GM12873 (cell line): ENCODE data around the gene XPNPEP1.

Source experiments
- TF ChIP-seq, protein P1 (sequence below): IDR thresholded peaks from 2 replicates; pipeline ENCODE4 v1.5.1; 2012; ENCODE audit warnings: low read depth, mild to moderate bottlenecking, moderate library complexity, low read length, control low read depth; ENCODE audit not compliant: insufficient read depth; ENCODE audit errors: missing control alignments

The XPNPEP1 gene

GRCh38 chr10:109922976-109923921, at the start of gene XPNPEP1:
Gene XPNPEP1, minus strand, starts transcription at chr10:109923511. Its CDS starts 78 bp downstream, at chr10:109923433.
- TF ChIP-seq, protein P1, sequence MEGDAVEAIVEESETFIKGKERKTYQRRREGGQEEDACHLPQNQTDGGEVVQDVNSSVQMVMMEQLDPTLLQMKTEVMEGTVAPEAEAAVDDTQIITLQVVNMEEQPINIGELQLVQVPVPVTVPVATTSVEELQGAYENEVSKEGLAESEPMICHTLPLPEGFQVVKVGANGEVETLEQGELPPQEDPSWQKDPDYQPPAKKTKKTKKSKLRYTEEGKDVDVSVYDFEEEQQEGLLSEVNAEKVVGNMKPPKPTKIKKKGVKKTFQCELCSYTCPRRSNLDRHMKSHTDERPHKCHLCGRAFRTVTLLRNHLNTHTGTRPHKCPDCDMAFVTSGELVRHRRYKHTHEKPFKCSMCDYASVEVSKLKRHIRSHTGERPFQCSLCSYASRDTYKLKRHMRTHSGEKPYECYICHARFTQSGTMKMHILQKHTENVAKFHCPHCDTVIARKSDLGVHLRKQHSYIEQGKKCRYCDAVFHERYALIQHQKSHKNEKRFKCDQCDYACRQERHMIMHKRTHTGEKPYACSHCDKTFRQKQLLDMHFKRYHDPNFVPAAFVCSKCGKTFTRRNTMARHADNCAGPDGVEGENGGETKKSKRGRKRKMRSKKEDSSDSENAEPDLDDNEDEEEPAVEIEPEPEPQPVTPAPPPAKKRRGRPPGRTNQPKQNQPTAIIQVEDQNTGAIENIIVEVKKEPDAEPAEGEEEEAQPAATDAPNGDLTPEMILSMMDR: no peak

DNA sequence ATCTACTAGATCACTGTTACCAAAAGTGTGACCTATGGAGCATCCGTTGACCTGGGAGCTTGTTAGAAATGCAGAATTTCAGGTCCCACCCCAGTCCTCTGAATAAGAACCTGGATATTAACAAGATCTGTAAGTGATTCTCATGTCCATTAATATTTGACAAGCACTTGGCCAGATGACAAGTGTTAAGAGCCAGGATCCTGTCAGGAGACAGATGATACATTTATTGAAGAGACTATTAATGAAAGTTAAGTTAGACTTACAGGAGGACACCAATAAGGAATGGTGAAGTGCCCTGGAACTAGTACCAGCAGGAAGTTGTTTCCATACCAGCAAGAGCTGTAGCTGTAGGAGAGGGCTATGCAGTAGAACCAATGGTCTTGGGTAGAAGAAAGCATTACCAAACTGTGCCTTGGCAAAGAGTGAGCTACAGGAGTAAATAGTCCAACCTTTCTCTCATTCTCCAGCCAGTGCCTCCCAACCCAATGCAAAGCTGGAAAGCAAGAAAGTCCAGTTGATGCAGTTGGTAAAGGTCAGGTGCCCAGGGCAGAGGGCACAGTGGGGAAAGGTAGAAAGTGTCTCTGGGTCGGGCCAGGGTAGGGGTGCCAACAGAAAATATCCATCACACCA, 49.2 kb upstream of the XPNPEP1 start:
- TF ChIP-seq, protein P1: no peak

DNA sequence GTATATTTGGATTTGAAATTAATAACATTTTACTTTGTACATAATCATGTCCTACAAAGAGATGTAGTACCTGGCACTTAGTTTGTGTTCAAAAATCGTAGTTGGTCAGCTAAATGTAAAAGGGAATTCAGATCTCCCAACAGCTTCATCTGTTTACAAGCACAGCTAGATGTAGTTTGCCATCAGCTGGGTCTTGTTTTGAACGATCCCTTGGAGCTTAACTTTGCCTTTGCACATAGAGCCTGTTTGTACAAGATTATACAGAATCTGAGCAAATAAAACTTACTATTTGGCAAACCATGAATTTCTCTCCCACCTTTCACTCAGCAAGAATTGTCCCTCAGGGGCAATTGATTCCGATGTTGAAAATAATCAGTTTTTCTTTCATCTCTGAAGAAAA, 48.3 kb upstream of the XPNPEP1 start:
- TF ChIP-seq, protein P1: no peak

GRCh38 chr10:109969760-109970346, 46.5 kb upstream of the XPNPEP1 start:
- TF ChIP-seq, protein P1: no peak

DNA sequence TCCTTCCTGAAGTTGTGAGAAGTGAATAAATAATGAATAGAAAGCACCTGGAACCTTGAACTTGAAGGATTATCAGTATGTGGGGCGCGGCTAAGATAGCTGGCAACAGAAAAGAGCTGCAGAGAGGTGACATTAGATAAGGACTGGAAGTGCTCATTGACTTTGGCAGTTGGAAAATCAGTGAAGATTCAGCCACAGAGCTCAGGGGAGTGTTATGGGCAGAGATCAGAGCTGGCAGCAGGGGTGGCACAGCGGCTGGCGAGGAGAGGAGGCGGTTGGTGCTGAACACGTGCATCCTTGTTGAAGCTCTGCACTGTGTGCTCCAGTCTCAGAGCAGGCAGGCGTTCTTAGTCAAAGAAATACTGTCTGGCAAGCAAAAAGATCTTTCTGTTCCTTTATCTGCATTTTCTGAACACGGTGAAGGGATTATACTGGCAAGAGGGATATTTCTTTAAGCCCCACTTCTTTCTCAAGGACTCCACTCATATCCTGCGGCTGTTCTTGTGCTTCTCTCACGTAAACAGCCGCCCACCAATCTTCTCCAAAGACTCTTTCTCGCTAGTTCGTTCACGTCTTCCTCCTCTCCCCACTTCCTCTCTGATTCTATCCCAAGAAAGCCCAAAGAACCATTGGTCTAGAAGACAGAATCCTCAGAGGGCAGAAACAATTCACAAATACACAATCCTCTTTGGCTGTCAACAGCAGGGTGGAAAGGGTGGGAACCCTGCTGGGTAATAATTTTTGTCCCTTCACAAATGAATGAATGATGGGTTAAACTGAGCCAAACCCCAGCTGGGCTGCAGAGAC, 45.8 kb upstream of the XPNPEP1 start:
- TF ChIP-seq, protein P1: no peak

- TF ChIP-seq, protein P1: no peak
These were observed 44.4 kb upstream of the XPNPEP1 start for GRCh38 chr10:109967739-109968088.
